ELR (cell line): ENCODE measurements around the gene RNF125.
A peak's percentile ranks its signal among the peaks of the same experiment; 100 is the strongest.
"Not testable (repeated sequence)": the region's sequence is repeated elsewhere in the genome, so short reads cannot be mapped to it uniquely, and the experiment has no call there.

Source experiments
- DNase-seq: peaks from one replicate; pipeline ENCODE4 v3.0.0-alpha.2; 2015; ENCODE audit warnings: low read depth

The RNF125 gene

GRCh38 chr18:32025744-32026143 is 7.1 kb downstream of the RNF125 start:
- DNase-seq: no peak

DNA sequence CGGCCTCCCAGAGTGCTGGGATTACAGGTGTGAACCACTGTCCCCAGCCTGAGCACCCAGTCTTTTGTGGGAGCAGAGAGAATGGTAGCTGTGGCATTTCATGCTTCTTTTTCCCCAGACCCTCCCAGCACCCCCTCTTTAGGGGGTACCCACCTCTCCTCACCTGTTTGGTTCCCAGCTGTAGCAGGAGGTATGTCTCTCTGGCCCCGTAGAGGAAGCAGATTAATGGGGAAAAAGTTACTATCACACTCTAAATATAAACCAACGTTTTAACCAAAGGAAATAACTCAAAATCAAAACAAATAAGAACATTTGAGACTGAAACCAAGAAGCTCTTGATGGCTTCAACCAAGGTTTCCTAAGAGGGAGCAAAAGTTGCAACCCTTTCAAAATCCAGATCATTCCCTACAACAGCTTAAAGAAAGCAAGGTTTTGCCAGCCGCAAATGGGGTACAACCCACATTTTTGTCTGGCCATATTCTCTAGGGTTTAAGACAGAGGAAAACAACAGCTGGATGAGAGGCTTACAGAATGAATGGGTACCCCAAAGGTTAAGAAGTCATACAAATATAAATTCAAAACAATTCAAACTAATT is 8.0 kb downstream of the RNF125 start:
- no peak for DNase-seq

DNA sequence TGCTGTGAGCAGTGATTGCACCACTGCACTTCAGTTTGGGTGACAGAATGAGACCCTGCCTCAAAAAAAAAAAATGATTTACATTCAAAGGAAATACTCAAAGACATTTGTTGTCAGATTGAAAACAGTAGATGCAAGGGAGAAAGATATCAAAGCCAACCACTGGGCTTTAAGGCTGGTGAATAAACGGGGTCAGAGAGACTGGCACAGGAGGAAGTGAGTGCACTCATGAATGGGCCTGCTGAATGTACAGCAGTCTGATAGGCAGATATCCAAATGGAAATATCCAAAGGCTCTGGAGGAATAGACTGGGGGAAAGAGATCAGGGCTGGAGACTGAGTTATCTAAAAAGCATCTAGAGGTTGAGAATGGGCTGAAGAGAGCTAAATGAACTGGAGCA is 10.9 kb downstream of the RNF125 start:
- no peak for DNase-seq

DNA sequence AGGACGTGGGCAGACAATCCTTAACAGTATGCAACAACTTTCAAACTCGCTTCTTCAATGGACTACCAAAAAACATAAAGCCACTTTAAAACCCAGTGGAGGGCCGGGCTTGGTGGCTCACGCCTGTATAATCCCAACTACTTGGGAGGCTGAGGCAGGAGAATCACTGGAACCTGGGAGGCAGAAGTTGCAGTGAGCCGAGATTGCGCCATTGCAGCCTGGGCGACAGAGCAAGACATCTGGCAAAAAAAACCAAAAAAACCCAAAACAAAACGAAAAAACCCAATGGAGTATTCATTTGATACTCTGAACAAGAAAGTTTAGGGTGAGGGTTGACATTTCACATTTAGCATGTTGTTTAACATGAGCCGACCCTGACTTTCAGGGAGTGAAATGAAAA is 14.0 kb downstream of the RNF125 start:
- DNase-seq: no peak

DNA sequence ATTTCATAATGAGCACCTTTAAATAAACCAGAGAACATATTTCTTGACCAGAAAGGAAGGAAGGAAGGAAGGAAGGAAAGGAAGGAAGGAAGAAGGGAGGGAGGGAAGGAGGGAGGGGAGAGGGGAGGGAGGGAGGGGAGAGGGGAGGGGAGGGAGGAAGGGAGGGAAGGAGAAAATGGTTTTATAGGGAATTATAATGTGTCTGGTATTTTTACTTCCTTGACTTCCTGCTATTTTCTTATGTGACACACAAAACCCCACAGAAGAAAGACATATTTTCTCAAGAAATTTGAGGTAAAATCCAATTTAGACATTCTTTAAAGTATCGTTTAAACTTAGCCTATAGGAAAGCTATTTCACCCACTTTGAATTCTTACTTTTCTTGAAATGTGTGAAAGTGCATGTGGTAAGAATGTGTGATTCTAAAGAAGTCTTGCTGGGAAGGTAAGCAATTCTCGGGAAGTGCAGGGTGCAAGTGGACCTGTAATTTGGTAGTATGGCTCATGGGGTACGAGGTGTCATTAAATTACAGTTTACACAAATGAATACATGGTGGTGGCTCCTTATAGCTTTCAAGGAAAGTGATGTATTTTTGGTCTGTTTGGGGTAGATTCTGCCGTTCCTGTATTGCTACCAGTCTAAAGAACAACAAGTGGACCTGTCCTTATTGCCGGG is 18.0 kb downstream of the RNF125 start:
- no peak for DNase-seq

DNA sequence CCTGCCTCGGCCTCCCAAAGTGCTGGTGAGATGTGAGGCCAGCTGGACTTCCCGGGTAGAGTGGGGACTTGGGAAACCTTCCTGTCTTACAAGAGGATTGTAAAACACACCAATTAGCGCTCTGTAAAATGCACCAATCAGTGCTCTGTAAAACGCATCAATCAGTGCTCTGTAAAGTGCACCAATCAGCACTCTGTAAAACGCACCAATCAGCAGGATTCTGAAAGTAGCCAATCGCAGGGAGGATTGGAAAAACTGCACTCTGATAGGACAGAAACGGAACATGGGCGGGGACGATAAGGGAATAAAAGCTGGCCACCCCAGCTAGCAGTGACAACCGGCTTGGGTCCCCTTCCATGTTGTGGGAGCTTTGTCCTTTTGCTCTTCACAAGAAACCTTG is 19.0 kb downstream of the RNF125 start:
- DNase-seq: no peak

DNA sequence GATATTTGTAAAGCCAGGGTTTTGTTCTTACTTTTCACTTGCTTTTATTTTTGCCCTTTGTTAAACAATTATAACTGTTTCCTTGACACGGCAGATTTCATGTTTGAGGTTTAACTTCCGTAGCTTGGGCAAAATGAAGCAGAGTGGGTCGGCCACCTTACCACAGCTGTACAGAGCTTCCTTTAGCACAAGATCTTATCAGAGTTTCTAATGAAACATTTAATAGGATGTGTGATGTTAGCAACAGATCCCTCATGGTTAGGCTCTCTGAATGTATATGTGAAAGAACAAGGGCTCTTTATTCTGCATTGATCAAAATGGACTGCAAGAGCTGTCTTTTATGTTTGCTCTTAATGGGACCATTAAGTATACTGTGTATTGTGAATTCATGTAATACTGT is 22.3 kb downstream of the RNF125 start:
- DNase-seq: no peak

DNA sequence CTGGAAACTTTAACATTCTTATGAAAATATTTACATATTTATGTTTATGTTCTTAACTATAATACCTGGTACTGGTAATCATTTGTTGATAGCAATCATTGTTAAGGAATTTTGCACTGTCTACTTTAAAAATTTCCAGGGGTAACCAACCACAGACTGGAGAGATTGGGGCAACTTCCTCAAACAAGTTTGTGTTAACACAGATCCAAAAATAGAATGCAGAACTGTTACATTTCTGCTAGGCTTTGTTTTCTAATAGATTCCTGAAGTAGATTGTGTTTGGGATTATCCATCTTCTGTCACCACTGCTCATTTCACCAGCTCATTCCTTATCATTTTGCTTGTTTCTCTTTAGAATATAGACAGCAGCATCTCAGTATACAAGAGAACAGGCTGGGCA is 23.7 kb downstream of the RNF125 start:
- no peak for DNase-seq

- peak; percentile 20 for DNase-seq
Measured at GRCh38 chr18:32048507-32049091, 30.0 kb downstream of the RNF125 start.

- DNase-seq: peak; percentile 35
Measured at GRCh38 chr18:32049393-32050171, 31.0 kb downstream of the RNF125 start.

DNA sequence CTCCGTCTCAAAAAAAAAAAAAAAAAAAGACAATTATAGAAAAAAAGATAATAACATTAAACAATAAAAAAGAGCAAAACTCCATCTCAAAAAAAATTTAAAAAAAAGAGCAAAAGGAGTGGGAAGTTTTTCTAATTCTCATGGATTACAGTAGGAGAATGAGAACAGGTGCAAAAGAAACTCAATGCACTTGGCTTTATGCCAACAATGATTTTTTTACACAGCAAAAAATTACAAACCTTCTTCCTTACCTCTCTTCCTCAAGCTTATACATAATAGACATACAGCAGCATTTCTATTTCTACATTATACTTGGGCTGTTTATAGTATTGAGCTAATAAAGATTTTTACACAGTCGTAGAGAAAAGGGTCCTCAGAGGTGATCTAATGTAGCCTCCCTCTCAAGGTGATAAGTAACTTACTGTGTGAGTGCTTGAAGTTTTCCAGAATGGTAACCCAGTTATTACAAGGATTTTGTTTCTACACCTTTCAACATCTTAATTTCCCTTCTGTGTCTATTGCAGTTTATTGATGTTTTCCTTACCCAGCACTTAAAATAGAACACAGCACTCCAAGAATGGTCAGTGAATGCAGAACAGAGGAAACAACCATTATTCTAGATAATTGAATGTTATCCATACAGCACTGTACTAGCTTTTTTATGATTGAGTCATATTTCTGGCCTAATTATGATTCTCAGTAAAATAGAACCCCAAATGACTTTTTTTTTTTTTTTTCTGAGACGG is 38.2 kb downstream of the RNF125 start:
- DNase-seq: no peak

GRCh38 chr18:32057624-32058165 is 39.1 kb downstream of the RNF125 start:
- DNase-seq: no peak

DNA sequence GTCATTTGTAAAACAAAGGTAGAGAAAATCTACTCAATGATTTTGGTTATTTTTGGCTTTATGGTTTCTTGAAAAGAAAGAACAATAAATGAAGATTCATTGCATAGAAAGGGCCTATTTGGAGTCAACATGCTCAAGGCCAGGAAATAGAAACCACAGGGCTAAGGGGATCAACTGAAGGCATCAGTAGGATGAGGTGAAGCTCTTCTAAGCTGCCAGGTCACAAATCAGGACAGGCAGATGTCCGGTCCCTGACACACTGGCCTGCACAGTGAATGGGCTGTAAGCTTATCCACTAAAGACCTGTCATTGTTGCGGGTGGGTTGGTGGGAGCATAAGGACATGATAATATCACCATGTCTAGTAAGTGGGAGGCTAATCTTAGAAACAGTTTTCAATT is 41.4 kb downstream of the RNF125 start:
- no peak for DNase-seq

GRCh38 chr18:32067375-32068167 is 48.9 kb downstream of the RNF125 start:
- no peak for DNase-seq

DNA sequence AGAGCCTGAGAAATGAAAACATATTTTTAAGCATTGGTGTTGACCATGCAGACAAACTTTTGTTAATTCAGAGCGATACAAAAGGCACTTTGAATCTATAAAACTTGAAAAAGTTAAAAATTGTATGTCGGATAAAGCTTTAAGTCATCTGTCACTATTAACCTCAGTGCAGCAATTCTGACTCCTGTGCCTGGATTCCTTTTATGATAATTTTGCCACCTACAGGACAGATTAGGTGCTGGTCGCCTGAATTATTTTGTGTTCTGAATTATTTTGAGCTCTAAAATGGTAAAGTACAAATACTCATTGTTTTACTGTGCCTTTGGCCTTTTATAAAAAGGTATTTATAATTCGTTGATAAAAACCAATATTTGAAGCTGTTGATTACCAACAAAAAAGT is 53.7 kb downstream of the RNF125 start:
- peak; percentile 18 for DNase-seq

DNA sequence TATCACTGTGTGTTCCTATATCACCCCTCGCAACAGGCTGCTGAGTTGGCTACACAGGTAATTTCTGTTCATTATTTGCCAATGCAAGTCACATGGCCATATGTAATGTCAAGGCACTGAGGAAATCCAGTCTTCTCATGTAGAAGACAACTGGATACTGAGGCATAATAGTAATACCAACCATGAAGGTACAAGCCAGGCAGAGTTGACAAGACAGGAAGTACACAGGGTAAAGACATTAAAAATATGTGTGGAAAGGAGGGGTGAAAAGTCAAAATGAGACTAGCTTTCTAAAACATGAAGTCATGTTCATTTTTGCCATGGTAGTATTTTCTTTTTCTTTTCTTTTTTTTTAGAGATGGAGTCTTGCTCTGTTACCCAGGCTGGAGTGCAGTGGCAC is 55.6 kb downstream of the RNF125 start:
- no peak for DNase-seq

DNA sequence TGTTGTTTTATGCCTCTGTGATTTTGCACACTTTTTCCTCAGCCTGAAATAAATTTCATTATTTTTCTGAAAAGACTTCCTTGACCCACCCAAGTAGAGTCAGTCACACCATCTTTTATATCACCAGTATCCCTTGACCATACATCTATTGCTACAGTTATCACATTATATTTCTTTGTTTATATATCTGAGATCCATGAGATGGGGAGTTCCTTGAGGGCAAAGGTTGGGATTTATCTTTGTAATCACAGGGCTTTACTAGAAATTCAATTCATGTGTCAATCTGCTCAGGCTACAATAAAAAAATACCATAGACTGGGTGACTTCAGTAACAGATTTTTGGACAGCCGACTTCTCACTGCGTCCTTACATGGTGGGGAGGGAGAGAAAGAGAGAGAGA is 60.2 kb downstream of the RNF125 start:
- DNase-seq: no peak

DNA sequence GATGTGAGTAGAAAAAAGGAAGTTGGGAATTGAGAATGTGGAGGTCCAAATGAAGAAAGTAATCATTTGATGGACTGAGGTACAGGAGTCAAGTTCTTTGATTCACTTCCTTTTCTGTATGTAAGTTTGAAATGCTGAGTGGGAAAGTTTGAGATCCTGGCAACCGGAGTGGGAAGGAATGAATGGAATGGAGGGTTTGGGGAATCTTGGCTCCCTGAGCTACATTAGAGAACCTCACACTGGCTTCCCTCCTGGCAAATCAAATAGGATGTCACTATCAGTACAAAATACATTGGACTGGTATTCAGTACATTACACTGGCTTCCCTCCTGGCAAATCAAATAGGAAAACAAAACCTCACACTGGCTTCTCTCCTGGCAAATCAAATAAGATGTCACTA is 63.3 kb downstream of the RNF125 start:
- DNase-seq: no peak

GRCh38 chr18:32083781-32084180 is 65.2 kb downstream of the RNF125 start:
- no peak for DNase-seq

GRCh38 chr18:32086881-32087280 is 68.3 kb downstream of the RNF125 start:
- peak; percentile 93 for DNase-seq

GRCh38 chr18:32090831-32091230 is 72.2 kb downstream of the RNF125 start:
- not testable (repeated sequence) for DNase-seq
